C4-2B (cell line): ENCODE measurements around the gene DDX1.

Experiments
- H3K27ac ChIP-seq: fragments of 450-650 bp; 2 replicates; pipeline ENCODE4 v1.5.1; 2017
- CTCF ChIP-seq: fragments of 450-650 bp; conservative IDR thresholded peaks from 2 replicates; pipeline ENCODE4 v1.5.1; 2017; ENCODE audit warnings: mild to moderate bottlenecking
- ZFX ChIP-seq: fragments of 450-650 bp; IDR thresholded peaks from 2 replicates; pipeline ENCODE4 v1.6.1; 2017

The DDX1 gene

GRCh38 chr2:15660491-15661294, 69.0 kb downstream of the DDX1 start:
- TF ChIP-seq CTCF: no peak
- TF ChIP-seq ZFX: no peak
- H3K27ac ChIP-seq: no peak overlapping the region

GRCh38 chr2:15661295-15661569, 69.6 kb downstream of the DDX1 start:
- TF ChIP-seq ZFX (no peak), CTCF (no peak)
- no peak overlapping the region for H3K27ac ChIP-seq

GRCh38 chr2:15662026-15662425, 70.4 kb downstream of the DDX1 start:
- TF ChIP-seq CTCF: no peak
- no peak for TF ChIP-seq ZFX
- no peak overlapping the region for H3K27ac ChIP-seq

- TF ChIP-seq ZFX (no peak), CTCF (no peak)
- no peak overlapping the region for H3K27ac ChIP-seq
These were observed 70.9 kb downstream of the DDX1 start for GRCh38 chr2:15662579-15662978.

GRCh38 chr2:15663802-15664201, 72.1 kb downstream of the DDX1 start:
- no peak for TF ChIP-seq ZFX
- no peak overlapping the region for H3K27ac ChIP-seq

- TF ChIP-seq ZFX (no peak), CTCF (no peak)
These were observed 72.8 kb downstream of the DDX1 start for GRCh38 chr2:15664273-15665066.

GRCh38 chr2:15665067-15665942, 73.6 kb downstream of the DDX1 start:
- H3K27ac ChIP-seq: no peak overlapping the region
- no peak for TF ChIP-seq CTCF
- no peak for TF ChIP-seq ZFX

More at GRCh38 chr2:15664273-15665066, 72.8 kb downstream of the DDX1 start:
- no peak overlapping the region for H3K27ac ChIP-seq
